ENCODE data around the gene MAP3K14. TPM values are rescaled to one million over a fixed set of nuclear protein-coding genes. Genes with fewer than 3 reads are reported as not detected.
A peak's percentile ranks its signal among the peaks of the same experiment; 100 is the strongest.

MAP3K14 gene
- polyA plus RNA-seq, 3 donors, result 1.4 to 29.9 (median 3.8) TPM

- TF ChIP-seq CTCF (IDR thresholded peaks at IDR 0.05), result no peak
- Histone ChIP-seq H2AFZ (ENCODE audit: insufficient read depth, low read depth, low read length, poor library complexity, severe bottlenecking) (peak within 1 kb of the TSS; percentile 73), H4K20me1 (ENCODE audit: insufficient read depth, low read length) (peaks cover 62% of the 10 kb centered on the region)
Observed at GRCh38 chr17:45261577-45262515, 55.0 kb downstream of the MAP3K14 start, which contains the start of gene SPATA32. Gene SPATA32, minus strand, starts transcription at chr17:45262094. Its CDS starts 78 bp downstream, at chr17:45262016.

GRCh38 chr17:45260204-45260783, 56.5 kb downstream of the MAP3K14 start:
- Mint-ChIP-seq H3K27ac (peak overlapping the region in 1 of 7 donors; percentile 41), H3K4me3 (peak overlapping the region in 1 of 2 donors; percentile 27), H3K4me1 (peaks cover 40% of the 10 kb centered on the region), H3K27me3 (ENCODE audit: low read depth in 3 of 3) (peaks cover 6 to 15% (median 10%) of the 10 kb centered on the region in 3 donors), H3K36me3 (peaks cover 23 to 28% of the 10 kb centered on the region in 2 donors), H3K9me3 (peaks cover 0 to 2% (median 0%) of the 10 kb centered on the region in 7 donors)
- WGBS (ENCODE audit: insufficient coverage), result 99% methylated on average over 7 of the region's 7 CpGs
- H3K79me2 ChIP-seq (ENCODE audit: insufficient read depth, low read length), result no peaks in the 10 kb centered on the region
- peaks cover 0 to 5% of the 10 kb centered on the region in 2 donors for H3K27me3 ChIP-seq (ENCODE audit: control insufficient read depth in 2 of 2, insufficient read depth in 2 of 2, low read length in 2 of 2)
- no peak for TF ChIP-seq CTCF (IDR thresholded peaks at IDR 0.05)
- H3K9me3 ChIP-seq (replicated peaks in 1 of 2; ENCODE audit: control insufficient read depth in 1 of 2, insufficient read depth in 1 of 2, low read length in 2 of 2), result no peaks in the 10 kb centered on the region
- H3K4me2 ChIP-seq (replicated peaks; ENCODE audit: extremely low read depth, low read length, poor library complexity, severe bottlenecking), result no peak overlapping the region
- no peak overlapping the region for H3K4me3 ChIP-seq (replicated peaks in 1 of 3; ENCODE audit: low read depth in 2 of 3, low read length in 3 of 3)
- DNase-seq, result no peak
- H3K4me1 ChIP-seq (ENCODE audit: control insufficient read depth in 1 of 2, insufficient read depth in 2 of 2, low read length in 2 of 2), result peaks cover 18 to 44% of the 10 kb centered on the region in 2 donors
- peaks cover 23 to 27% of the 10 kb centered on the region in 2 donors for H3K36me3 ChIP-seq (replicated peaks in 1 of 2; ENCODE audit: control insufficient read depth in 1 of 2, insufficient read depth in 2 of 2, low read length in 2 of 2)
- no peak overlapping the region for H2AFZ ChIP-seq (ENCODE audit: insufficient read depth, low read depth, low read length, poor library complexity, severe bottlenecking)
- no peak overlapping the region for H3K9ac ChIP-seq (ENCODE audit: insufficient read depth, low read length, poor library complexity, severe bottlenecking)
- no peak overlapping the region for H3K27ac ChIP-seq (ENCODE audit: low read depth in 1 of 2, low read length in 2 of 2)
- peaks cover 56% of the 10 kb centered on the region for H4K20me1 ChIP-seq (ENCODE audit: insufficient read depth, low read length)
- intact Hi-C loops (cut with micrococcal nuclease), result no loop called here

More at GRCh38 chr17:45261577-45262515, 55.0 kb downstream of the MAP3K14 start, which contains the start of gene SPATA32:
- Mint-ChIP-seq H3K4me3 (peak within 1 kb of the TSS; percentile 88 to 92), H3K27me3 (ENCODE audit: low read depth in 3 of 3) (peaks cover 4 to 15% (median 8%) of the 10 kb centered on the region in 3 donors), H3K9me3 (peaks cover 0 to 2% (median 0%) of the 10 kb centered on the region in 7 donors), H3K4me1 (peaks cover 30% of the 10 kb centered on the region), H3K36me3 (peaks cover 35 to 42% of the 10 kb centered on the region in 2 donors), H3K27ac (peak within 1 kb of the TSS in 4 of 7 donors; percentile 24 to 64 (median 58))
- Histone ChIP-seq H3K9me3 (replicated peaks in 1 of 2; ENCODE audit: control insufficient read depth in 1 of 2, insufficient read depth in 1 of 2, low read length in 2 of 2) (no peaks in the 10 kb centered on the region), H3K9ac (ENCODE audit: insufficient read depth, low read length, poor library complexity, severe bottlenecking) (peak within 1 kb of the TSS; percentile 74), H3K4me3 (replicated peaks in 1 of 3; ENCODE audit: low read depth in 2 of 3, low read length in 3 of 3) (peak within 1 kb of the TSS; percentile 47 to 85 (median 48)), H3K36me3 (replicated peaks in 1 of 2; ENCODE audit: control insufficient read depth in 1 of 2, insufficient read depth in 2 of 2, low read length in 2 of 2) (peaks cover 36 to 42% of the 10 kb centered on the region in 2 donors), H3K79me2 (ENCODE audit: insufficient read depth, low read length) (no peaks in the 10 kb centered on the region), H3K27me3 (ENCODE audit: control insufficient read depth in 2 of 2, insufficient read depth in 2 of 2, low read length in 2 of 2) (peaks cover 0 to 5% of the 10 kb centered on the region in 2 donors), H3K4me2 (replicated peaks; ENCODE audit: extremely low read depth, low read length, poor library complexity, severe bottlenecking) (peak within 1 kb of the TSS; percentile 96), H3K27ac (ENCODE audit: low read depth in 1 of 2, low read length in 2 of 2) (peak within 1 kb of the TSS in 1 of 2 donors; percentile 56), H3K4me1 (ENCODE audit: control insufficient read depth in 1 of 2, insufficient read depth in 2 of 2, low read length in 2 of 2) (peaks cover 7 to 31% of the 10 kb centered on the region in 2 donors)
- 2% methylated on average over 56 of the region's 68 CpGs for WGBS (ENCODE audit: insufficient coverage)
- peak in 2 of 3 donors; percentile 30 to 33 for DNase-seq
- intact Hi-C loops (cut with micrococcal nuclease), result no loop called here
